Superior temporal gyrus (tissue), 1 donor: Measurements from ENCODE around the gene DYRK1B.
"Not testable (repeated sequence)": the region's sequence is repeated elsewhere in the genome, so short reads cannot be mapped to it uniquely, and the experiment has no call there.

ENCODE experiments used
- DNase-seq: peaks from one replicate; pipeline ENCODE4 v3.0.0-alpha.2; 2016; ENCODE audit errors: extremely low spot score

Gene DYRK1B

DNA sequence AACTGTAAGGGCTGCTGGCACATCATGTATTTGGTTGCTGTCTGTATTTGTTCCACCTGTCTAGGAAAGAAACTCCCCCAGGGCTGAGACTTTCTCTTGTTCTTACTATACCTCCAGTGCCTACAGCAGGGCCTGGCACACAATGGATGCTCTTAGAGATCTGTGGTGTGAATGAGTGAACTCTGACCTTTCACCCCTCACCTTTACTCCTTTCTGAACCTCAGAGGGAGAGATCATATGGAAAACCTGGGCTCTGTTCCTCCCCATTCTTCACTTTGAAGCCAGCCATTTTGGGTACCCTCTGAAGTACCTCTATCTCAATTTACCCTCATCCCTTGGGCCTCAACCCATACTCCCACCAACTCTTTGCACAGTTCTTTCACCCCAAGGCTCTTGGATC is 3.1 kb downstream of the DYRK1B start:
- DNase-seq, result no peak

DNA sequence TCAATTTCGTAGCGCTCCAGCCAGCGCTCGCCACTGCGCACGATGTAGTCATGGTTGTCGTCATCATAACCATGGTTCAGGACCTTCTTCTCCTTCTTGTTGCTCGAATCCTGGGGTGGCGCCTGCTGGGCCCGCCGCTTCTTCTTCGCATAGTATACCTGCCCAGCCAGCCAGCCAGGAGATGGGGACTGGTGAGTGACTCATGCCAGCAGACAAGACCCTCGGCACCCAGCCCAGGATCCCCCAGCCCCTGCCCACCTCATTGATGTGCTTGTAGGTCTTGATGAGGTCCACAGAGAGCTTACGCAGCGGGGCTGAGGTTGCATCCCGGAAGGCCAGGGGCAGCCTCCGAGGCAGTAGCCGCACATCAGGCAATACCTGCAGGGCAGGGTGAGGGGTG is 3.6 kb downstream of the DYRK1B start:
- no peak for DNase-seq

DNA sequence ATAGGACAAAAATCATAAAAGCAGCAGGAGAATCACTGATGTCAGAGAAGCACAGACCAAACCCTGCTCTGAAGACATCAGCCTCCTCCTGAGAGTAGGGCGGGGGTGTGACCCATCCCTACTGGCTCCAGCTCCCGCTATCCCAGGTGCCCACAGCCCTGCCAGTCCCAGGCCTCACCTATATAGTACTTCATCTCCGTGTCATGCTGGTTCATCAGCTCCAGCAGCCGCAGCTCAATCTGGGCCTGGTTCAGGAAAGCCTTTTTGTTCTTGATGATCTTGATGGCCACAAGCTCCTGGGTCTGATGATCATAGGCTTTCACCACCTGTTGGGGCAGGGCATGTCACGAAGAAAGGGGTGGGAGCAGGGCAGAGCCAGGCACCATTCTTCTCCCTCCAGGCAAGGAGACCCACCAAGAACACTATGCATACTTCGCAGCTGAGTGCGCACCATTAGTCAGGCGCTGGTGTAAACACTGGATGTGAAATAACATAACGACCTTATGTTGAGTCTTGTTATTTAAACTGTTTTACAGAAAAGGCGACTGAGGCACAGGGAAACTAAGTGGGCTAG is 4.2 kb downstream of the DYRK1B start:
- no peak for DNase-seq

DNA sequence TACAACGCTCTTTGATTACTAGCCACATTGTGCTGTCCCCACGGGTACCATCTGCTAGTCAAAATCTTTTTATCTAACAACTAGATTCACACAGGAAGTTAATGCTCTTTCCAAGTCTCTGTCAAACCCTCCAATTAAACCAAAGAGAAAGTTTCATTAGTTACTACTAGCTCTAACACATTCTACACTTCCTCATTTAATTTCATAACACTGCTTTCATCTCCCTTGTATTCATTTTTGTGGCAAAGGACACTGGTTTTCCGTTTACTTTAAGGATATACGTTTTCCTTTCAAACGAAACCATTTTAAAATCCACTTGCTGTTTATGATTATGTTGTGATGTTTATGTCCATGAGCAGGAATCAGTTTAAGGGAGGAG is 5.3 kb downstream of the DYRK1B start:
- DNase-seq, result no peak

DNA sequence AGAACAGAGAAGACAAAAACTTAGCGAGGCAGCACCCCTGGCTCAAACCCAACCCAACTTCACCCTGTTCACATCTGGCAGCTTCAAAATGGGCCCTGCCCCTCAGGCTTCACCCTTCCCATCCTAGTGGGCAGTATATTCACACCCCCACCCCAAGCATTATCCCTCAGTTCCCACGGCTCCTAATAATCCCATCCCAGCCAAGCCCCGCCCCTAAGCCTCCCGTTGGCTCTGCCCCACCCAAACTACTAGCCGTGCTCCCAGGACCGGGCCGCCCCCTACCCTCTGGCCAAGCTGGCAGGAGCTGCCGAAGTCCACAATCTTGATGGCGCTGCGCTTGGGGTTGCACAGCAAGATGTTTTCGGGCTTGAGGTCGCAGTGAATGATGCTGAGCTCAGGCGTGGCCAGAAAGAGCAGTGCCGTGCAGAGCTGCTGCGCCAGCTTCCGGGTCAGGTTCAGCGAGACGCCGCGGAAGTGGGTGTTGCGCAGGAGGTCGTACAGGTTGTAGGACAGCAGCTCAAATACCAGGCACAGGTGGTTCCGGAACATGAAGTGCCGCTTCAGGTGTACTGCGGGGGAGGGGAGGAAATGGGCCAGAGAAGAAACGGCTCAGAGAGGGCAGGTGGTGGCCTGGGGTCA is 5.8 kb downstream of the DYRK1B start:
- no peak for DNase-seq

DNA sequence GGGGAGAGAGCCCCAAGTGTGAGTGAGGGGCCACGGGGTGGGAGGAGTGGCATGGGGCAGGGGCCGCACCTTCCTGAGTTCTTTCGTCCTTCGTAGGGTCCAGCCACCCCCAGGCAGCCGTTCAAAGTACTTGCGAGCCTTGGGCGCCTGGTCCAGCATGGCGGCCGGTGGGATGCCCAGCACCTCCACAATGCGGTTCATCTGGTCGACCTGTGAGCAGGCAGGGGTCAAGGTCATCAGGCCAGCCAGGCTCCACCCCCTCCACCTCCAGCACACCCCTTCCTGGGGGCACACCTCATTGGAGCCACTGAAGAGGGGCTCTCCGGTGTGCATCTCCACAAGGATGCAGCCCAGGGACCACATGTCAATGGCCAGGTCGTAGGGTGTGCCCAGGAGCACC is 6.7 kb downstream of the DYRK1B start:
- no peak for DNase-seq

DNA sequence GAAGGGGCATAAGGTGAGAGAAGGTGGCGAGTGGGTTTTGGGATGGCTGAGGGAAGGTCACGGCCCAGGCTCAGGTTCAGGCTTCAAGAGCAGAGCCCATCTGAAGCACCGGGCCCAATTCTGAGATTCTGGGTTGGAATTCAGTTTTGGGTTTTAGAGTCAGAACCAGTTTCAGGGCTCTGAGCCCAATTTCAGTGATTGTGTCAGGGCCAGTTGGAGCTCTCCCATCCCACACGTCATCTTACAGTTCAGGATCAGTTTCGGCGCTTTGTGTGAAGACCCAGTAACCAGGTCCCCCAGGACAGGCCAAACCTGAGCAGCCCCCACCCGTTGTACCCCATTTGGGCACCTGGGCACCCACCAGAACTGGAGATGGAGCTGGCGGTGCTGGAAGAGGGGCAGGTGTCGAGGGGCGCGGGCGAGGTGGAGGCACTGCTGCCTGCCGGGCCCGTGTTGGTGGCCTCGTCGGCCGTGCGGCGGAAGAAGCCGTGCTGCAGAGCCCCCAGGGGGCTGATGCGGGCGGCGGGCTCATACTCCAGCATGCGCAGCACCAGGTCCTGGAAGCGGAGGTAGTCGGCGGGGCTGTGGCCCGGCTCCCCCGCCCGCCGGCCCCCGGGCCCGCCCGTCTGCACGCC is 7.5 kb downstream of the DYRK1B start:
- DNase-seq, result no peak

DNA sequence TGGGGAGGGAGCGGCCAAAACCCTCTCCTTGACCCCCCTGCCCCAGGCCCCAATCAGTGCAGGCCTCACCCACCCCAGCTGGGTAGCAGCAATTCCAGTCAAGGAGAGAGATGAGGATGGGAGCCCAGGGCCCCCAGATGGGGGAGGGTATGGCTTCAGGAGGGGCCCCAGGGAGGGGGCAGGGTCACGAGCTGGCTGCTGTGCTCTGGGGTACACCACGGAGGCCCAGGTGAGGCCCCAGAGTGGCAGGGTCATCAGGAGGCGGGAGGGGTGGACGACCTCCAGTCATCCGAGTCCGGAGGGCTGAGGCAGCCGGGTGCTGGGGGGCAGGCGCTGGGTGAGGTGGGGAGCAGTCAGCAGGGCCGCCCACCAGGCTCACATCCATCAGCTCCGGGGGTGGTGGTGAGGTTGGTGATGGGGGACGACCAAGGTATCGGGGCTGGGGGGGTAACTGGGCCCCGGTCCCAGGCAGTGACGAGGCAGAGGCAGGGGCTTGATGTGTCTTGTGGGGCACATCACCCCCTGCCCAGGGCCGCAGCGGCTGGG is 8.4 kb downstream of the DYRK1B start:
- DNase-seq, result no peak

DNA sequence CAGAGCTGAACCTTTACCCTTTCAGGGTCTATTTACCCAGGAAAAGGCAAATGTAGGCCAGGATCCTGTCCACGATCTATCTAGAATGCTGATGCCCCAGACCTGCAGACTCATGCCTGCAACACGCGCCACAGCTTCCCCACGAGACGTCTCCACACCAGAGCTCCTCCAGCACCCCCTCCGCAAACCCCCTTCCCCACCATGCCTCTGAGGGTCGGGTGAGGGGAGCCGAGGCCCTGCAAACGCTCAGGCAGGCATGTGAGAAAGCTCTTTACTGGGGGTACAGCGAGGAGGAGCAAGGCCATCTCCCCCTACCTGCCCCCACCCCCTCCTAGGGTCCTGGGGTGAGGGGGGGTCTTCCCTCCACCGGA is 8.9 kb downstream of the DYRK1B start:
- no peak for DNase-seq

DNA sequence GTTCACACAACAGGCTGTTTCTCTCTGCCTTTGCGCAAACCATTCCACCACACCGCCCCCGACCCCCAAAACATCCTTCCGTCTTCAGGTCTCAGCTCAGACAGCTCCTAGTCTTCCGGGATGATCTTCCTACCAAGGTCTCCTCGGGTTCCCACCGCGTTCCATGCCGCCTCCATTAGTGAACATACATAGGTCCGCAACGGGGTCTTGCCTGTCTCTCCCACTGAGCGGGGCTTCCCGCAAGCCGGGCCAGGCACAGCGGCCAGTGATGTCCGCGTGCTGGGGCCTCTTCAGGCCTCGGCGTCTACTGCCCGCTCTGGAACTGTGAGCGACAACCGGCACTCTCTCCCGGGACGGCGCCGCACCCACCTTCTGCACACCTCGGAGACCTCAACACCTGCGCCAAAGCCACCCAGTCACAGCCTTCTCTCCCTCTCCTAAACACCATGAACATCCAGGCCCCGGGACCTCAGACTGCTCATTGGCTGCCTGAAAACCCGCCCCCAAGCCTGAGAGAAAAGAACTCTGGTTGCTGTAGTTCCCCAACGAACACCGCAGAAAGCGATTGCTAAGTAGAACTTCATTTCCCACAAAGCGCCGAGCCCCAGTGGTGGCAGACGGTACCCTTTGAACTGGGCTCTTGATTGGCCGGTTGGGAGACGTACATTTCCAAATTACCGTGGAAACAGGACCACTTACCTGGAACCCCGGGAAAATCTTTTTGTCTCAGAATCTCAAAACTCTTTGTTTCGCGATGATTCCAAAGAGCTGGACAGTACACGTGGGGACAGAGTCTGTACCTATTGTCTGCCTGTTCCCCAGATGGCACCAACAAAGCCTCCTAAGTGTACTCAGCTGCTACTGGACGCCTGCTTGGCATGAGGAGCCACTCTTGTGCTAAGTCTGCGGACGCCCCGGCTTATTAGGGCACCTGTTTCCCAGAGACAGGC is 9.5 kb downstream of the DYRK1B start:
- DNase-seq, result peak; percentile 98

DNA sequence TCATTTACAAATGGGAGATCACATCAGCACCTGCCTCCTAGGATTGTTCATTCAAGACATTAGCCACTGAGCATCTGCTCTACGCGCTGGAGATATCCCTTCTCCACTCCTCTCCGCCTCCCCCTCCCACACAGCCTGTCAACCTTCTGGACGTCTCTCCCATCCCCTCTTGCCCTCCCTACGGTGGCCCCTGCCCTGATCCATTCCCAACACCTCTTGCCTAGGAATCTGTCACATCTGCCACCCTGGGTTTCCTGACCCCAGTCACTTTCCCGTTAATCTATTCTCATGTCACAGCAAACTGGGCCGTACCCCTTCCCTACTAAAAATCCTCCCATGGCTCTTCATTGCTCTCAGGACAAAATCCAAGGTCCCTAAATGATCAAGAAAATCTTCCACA is 10.3 kb downstream of the DYRK1B start:
- no peak for DNase-seq

DNA sequence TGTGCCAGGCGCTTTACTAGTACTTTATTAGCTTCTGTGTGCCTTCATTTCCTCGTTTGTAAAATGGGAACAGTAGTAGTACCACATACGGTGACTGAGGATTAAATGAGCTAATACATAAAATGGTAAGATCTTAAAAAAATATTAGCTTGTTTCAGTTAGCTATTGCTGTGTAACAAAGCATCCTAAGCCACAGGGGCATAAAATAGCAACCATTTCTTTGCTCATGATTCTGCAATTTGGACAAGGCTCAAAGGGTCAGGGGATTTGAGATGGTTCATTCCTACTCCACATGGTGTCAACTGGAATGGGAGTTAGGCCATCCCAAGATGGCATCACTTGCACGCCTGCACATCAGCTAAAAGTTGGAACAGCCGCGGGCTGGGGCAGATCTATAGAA is 13.3 kb downstream of the DYRK1B start:
- DNase-seq, result no peak

DNA sequence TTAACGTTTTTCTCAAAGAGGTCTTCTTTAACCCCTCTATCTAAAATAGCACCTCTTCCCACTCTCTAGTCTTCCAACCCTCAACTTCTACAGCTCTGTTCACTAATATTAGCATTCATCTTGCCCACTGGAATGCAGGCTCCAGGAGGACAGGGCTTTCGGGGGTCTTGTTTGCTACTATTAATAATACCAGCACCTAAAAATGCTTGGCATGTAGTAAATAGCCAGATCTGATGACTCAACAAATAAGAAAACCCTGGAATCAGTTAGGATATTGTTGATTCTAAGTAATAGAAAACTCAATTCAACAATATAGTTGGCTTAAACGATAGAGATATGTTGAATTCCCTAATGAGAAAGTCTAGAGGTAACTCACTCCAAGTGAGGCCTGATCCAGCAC is 14.2 kb downstream of the DYRK1B start:
- DNase-seq, result no peak

DNA sequence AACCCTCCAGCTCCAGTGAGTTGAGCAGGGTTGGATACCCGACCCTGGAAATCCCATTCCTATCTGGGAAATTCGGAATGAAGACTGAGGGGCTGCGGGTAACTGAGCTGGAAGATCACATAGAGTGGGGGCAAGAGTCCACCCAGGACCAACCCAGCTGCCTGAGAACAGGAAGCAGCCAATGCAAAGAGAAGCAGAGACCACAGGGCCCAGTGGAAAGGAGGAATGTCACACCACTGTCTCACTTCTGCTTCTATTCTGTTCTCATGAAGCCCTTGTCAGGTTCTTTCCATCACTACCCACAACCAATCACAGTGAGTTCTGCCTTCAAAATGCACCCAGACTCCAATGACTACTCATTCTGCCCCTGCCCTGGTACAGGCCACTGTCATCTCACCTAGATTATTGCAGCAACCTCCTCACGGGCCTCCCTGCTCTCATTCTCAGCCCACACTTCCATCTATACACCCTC is 15.3 kb downstream of the DYRK1B start:
- no peak for DNase-seq

DNA sequence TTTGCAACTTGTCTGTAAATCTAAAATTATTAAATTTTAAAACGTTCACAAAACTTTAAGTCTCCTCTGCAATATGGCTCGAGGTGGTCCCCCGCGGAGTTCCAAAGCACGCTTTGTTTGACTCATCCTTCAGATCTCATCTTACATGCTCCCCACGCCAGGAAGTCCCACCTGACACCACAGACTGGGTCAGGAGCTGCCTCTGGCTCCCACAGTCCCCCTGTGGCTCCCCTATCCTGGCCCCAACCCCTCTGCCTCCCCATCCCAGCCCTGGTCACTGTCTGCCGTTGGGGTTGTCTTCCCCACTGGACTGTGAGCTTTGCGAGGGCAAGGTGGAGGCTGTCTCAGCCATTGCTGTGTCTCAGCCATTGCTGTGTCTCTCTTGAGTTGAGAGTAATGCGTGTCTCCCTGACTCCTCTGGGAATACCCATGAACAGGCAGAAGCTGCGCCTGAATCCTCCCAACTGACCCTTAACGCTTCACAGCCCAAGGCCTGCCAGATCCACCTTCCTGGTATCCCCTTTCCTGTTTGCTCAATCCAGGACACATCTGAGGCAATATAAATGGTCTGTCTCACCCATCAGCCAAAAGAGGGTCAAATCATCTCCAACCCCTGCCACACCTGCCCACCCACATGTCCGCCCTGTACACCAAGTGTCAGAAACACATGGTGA is 15.9 kb downstream of the DYRK1B start:
- DNase-seq, result no peak

DNA sequence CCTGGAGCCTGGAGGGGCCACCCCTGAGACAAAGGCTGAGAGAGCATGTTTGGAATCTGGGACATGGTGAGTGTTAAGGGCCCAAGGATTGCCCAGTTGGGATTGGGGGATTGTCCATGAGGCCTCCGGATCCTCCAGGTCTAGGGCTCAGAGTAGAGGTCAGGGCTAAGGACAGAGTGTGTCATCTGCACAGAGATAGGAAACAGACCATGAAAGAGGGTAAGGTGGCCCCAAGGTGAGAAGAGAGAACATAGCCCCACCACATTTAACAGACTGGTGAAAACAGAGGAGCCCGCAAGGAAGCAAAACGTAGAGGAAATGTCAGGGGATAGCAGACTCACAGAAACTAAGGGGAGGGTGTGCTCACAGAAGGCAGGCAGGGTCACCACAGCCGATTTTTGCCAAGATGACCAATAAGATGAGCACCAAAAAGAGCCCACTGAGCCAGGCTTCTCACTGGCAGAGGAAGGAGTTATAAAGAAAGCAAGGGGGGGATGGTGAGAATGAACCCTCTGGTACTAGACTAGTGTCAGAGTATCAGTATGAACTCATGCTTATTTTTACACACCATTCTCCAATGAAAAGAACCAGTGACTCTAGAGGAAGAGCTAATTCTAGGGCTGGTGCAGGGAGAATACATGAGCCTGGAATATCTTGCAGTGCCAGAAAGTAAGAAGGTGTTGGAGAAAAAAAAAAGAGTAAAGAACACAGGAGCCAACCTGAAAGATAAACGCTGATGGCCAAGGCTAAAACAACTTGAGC is 17.5 kb downstream of the DYRK1B start:
- DNase-seq, result no peak

DNA sequence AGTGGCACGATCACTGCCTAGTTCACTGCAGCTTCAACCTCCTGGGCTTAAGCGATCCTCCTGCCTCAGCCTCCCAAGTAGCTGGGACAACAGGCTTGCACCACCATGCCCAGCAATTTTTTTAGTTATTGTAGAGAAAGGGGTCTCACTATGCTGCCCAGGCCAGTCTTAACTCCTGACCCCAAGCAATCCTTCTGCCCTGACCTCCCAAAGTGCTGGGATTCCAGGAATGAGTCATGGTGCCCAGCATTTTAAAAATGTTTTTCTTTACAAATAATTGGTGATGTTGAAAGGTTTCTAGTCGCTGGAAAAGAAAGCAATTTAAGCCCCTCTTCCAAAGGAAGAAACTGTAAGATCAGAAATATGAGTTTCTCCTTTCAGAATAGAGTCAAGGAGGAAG is 19.4 kb downstream of the DYRK1B start:
- DNase-seq, result no peak

DNA sequence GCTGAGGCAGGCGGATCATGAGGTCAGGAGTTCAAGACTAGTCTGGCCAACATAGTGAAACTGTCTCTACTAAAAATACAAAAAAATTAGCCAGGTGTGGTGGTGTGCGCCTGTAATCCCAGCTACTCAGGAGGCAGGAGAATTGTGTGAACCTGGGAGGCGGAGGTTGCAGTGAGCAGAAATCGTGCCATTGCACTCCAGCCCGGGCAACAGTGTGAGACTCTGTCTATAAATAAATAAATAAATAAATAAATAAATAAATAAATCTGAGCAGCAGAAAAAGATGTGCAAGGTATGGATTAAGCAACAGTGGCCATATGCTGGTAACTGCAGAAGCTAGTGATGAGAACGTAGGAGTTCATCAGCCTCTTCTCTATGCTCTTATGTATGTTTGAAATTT is 19.9 kb downstream of the DYRK1B start:
- DNase-seq, result not testable (repeated sequence)

DNA sequence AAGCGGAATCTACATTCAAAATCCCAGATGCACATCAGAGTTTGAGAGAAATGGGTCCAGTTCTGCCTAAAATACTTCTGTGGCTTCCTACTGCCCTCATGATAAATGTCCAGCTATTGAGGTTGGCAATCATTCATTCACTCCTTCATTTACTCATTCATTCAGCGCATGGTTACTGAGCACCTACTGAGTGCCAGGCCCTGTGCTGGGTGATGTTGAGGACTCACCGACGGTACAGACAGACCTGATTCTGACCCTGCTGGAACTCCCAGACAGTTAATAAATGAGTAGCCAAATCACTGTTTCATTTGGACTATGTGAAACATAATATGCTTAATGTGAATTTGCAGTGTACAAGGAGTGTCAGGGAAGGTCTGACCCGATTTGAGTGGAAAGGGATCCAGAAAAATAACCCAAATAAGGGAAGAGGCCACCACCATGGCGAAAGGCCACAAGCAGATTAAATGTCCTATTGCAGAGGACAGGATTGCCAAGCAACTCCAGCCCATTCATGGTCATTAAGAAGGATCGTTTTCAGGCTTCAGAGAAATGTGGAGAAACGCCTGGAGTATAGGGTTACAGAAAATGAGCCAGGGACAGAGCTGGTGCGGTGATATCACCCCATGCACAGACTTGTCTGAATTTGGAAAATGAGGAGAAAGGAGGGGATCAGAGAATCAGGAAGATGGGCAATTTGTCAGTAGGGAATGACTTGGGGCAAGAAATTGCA is 20.5 kb downstream of the DYRK1B start:
- DNase-seq, result no peak

DNA sequence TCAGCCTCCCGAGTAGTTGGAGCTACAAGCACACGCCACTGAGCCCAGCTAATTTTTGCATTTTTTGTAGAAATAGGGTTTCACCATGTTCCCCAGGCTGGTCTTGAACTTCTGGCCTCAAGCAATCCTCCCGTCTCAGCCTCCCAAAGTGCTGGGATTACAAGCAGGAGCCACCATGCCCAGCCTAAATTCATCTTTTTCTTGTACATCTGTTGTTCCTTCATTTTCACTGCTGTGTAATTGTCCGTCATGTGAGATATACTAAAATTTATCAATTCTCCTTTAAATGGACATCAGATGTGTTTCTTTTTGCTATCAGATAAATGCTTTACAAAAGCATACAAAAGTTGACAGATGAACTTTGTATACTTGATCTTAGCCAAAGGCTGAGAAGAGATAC is 22.9 kb downstream of the DYRK1B start:
- no peak for DNase-seq
